DND-41 (cell line): ENCODE measurements around the gene BBC3.

Experiments
- CTCF ChIP-seq: IDR thresholded peaks from 2 replicates; pipeline ENCODE4 v1.5.1; 2012; ENCODE audit warnings: borderline replicate concordance, low read length, moderate library complexity, mild to moderate bottlenecking; ENCODE audit not compliant: poor library complexity, severe bottlenecking; ENCODE audit errors: extremely low read depth
- EZH2 ChIP-seq: IDR thresholded peaks from 3 replicates; pipeline ENCODE4 v1.6.1; 2012; ENCODE audit warnings: borderline replicate concordance, low read depth, mild to moderate bottlenecking, moderate library complexity, low read length, inconsistent platforms; ENCODE audit not compliant: severe bottlenecking

- TF ChIP-seq CTCF, result no peak
- TF ChIP-seq EZH2, result no peak
Measured at GRCh38 chr19:47190167-47190727, 40.8 kb downstream of the BBC3 start.
